Skeletal muscle cell (primary cell): ENCODE measurements around the gene ANKEF1.
A peak's percentile ranks its signal among the peaks of the same experiment; 100 is the strongest.

ENCODE experiments used
- DNase-seq: peaks from one replicate; pipeline ENCODE4 v3.0.0-alpha.2; 2010; ENCODE audit warnings: low read depth
- H3K4me3 ChIP-seq: 2 replicates; pipeline ENCODE4 v1.5.1; 2011; ENCODE audit warnings: low read depth, mild to moderate bottlenecking, control low read depth, low read length, moderate library complexity

ANKEF1 gene

GRCh38 chr20:10034717-10035571 lies at the start of gene ANKEF1:
Gene ANKEF1 (plus strand): TSS chr20:10034987. CDS start chr20:10038302, 3,315 bp downstream.
- H3K4me3 ChIP-seq = peak within 1 kb of the TSS; percentile 49
- no peak for DNase-seq

DNA sequence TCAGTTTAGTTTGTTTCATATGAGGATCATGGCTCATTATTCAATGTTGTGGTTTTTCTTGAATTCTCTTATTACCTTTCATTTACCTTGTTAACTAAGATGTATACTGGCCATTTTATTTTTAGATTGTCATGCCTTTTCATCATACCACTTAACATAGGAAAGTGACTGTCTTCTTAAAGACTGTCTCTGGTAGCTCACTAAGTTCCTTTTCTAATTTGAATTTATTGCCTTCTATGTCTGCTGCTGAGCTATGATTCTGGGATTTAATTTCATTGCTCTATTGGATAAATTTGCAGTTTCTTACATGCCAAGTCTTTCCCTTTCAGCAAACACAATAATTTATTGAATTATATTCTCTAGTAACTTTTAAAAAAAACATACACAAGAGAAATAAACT lies 49.5 kb upstream of the ANKEF1 start:
- no peak overlapping the region for H3K4me3 ChIP-seq
- no peak for DNase-seq

- DNase-seq = peak; percentile 1
- no peak overlapping the region for H3K4me3 ChIP-seq
Observed at GRCh38 chr20:9985773-9986172, 49.0 kb upstream of the ANKEF1 start.

DNA sequence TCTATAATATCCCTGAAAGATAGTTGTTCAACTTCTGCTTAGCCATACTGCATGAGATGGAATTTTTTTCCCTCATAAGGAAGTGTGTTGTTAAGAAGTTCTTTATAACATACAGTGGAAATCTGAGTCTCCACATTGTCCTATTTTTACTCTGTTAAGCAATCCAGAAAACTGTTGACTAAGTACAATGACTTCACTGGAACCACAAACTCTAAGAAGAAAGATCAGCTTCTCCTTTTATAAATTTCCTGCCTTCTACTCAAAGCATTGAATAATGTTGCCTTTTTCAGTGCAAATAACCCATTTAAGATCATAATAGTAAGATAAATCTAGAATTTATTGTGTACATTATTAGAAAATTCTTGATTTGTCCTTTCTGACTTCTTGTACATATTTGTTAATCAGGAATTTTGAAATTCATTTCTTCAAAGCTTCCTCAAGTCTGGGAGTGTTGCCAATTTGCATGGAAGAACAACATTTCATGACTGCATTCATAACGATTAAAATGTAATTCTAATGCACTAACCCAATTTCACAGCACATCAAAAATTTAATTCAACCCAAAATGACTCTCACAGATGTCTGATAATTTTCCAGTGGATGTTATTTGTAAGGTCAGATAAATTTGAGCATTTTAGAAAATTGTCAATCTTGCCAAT lies 45.6 kb upstream of the ANKEF1 start:
- peak; percentile 39 for DNase-seq
- no peak overlapping the region for H3K4me3 ChIP-seq

- no peak overlapping the region for H3K4me3 ChIP-seq
- DNase-seq = no peak
Observed at GRCh38 chr20:9993137-9993536, 41.6 kb upstream of the ANKEF1 start.

DNA sequence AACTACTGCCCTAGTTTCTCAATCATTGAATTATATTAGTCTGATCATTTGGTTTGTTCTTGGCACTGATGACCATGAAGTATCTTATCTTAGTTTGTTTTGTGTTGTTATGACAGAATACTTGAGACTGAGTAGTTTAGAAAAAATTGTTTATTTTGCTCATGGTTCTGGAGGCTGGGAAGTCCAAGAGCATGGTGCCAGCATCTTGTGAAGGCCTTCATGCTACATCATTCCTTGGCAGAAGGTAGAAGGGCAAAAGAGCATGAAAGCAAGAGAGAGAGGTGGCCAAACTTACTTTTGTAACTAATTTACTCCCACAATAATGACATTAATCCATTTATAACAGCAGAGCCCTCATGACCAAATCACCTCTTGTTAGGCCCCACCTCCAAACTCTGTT lies 40.1 kb upstream of the ANKEF1 start:
- DNase-seq = no peak
- H3K4me3 ChIP-seq = no peak overlapping the region

- no peak for DNase-seq
Observed at GRCh38 chr20:9995510-9996272, 39.1 kb upstream of the ANKEF1 start.

DNA sequence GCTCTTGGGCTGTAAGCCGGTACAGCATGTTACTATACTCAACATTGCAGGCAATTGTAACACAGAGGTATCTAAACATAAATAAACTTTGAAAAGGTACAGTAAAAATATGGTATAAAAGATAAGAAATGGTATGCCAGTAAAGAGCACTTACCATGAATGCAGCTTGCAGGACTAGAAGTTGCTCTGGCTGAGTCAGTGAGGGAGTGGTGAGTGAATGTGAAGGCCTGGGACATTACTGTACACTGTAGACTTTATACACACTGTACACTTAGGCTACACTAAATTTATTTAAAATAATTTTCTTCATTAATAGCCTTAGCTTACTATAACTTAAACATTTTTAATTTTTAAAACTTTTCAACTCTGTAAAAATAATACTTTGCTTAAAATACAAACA lies 37.8 kb upstream of the ANKEF1 start:
- DNase-seq = no peak
- no peak overlapping the region for H3K4me3 ChIP-seq

More at GRCh38 chr20:9995510-9996272, 39.1 kb upstream of the ANKEF1 start:
- H3K4me3 ChIP-seq = no peak overlapping the region

DNA sequence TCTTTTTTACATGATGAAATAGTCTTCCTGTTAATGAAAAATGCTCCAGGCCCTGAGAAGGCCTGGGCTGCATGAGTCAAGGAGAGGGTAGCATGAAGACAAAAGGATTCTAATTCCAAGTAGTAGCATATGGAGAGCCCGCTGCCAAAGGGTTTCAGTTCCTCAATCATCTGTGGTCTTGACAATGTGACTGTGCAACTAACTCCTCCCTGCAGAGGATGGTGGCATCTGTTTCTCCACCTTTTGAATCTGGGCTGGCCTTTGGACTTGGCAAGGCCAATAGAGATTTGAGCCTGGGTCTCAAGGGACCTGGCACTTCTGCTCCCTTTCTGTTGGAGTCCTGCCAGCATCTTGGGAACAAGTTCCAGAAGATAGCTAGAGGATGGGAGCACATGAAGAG lies 35.1 kb upstream of the ANKEF1 start:
- H3K4me3 ChIP-seq = no peak overlapping the region
- no peak for DNase-seq

GRCh38 chr20:10002866-10003265 lies 31.9 kb upstream of the ANKEF1 start:
- H3K4me3 ChIP-seq = no peak overlapping the region
- no peak for DNase-seq

GRCh38 chr20:10004900-10005299 lies 29.9 kb upstream of the ANKEF1 start:
- no peak for DNase-seq
- no peak overlapping the region for H3K4me3 ChIP-seq

- H3K4me3 ChIP-seq = no peak overlapping the region
Observed at GRCh38 chr20:10005885-10006284, 28.9 kb upstream of the ANKEF1 start.

GRCh38 chr20:10006447-10007090 lies 28.2 kb upstream of the ANKEF1 start:
- H3K4me3 ChIP-seq = no peak overlapping the region
- DNase-seq = no peak

More at GRCh38 chr20:10005885-10006284, 28.9 kb upstream of the ANKEF1 start:
- DNase-seq = no peak

GRCh38 chr20:10007158-10007557 lies 27.6 kb upstream of the ANKEF1 start:
- H3K4me3 ChIP-seq = no peak overlapping the region
- DNase-seq = no peak

GRCh38 chr20:10007747-10008146 lies 27.0 kb upstream of the ANKEF1 start:
- H3K4me3 ChIP-seq = no peak overlapping the region
- DNase-seq = no peak

GRCh38 chr20:10012464-10012863 lies 22.3 kb upstream of the ANKEF1 start:
- no peak overlapping the region for H3K4me3 ChIP-seq
- DNase-seq = no peak

DNA sequence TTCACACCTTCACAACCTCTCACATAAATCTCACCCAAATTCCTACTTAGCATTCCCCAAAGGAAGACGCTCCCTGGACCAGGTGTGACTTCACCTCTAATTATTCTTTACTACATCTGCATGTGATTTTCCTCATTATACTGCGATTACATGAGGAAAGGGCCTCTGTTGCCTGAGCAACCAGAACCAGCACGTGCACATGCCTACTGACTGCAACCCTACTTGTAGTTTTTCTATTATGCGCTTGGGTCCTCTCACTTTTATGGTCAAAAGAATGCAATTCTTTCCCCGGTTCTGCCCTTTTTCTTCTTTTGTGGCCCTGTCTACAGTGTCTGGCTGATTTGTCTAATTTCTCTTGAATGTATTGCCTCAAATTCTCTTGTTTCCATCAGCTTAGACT lies 20.4 kb upstream of the ANKEF1 start:
- no peak overlapping the region for H3K4me3 ChIP-seq
- DNase-seq = no peak

- no peak for DNase-seq
- H3K4me3 ChIP-seq = no peak overlapping the region
Observed at GRCh38 chr20:10020937-10021336, 13.8 kb upstream of the ANKEF1 start.

GRCh38 chr20:10022625-10023024 lies 12.2 kb upstream of the ANKEF1 start:
- H3K4me3 ChIP-seq = no peak overlapping the region
- DNase-seq = no peak

- DNase-seq = no peak
- H3K4me3 ChIP-seq = no peak overlapping the region
Observed at GRCh38 chr20:10023911-10024310, 10.9 kb upstream of the ANKEF1 start.
